Activated T-helper 1 cell treated with anti-CD3 and anti-CD28 coated beads, Interleukin-12 subunit alpha, Interleukin-12 subunit beta, Interleukin-2, Interleukin-4 antibody, amounts not matched to agents 30 ng/mL and 10 ng/mL and 1 ng/mL, durations not matched to agents 14 hours and 24 hours and 36 hours (primary cell): Measurements from ENCODE around the gene CST11. TPM values are rescaled to one million over a fixed set of nuclear protein-coding genes. Genes with fewer than 3 reads are reported as not detected.

ENCODE experiments used
- DNase-seq: peaks from one replicate; pipeline ENCODE4 v3.0.0; 2021; ENCODE audit warnings: low spot score
- H3K27ac Mint-ChIP-seq: one replicate; pipeline ENCODE4 v1.8.0; 2021; ENCODE audit warnings: mild to moderate bottlenecking, mixed read lengths
- H3K27me3 Mint-ChIP-seq: one replicate; pipeline ENCODE4 v1.8.0; 2022; ENCODE audit warnings: mild to moderate bottlenecking, moderate library complexity, mixed read lengths; ENCODE audit not compliant: insufficient read depth
- H3K36me3 Mint-ChIP-seq: one replicate; pipeline ENCODE4 v1.8.0; 2021; ENCODE audit warnings: low read depth, mixed read lengths
- H3K4me1 Mint-ChIP-seq: one replicate; pipeline ENCODE4 v1.8.0; 2021; ENCODE audit warnings: low read depth, mixed read lengths
- H3K4me3 Mint-ChIP-seq: one replicate; pipeline ENCODE4 v1.8.0; 2021; ENCODE audit warnings: mild to moderate bottlenecking, moderate library complexity, mixed read lengths
- H3K9me3 Mint-ChIP-seq: one replicate; pipeline ENCODE4 v1.8.0; 2021; ENCODE audit warnings: mixed read lengths
- intact Hi-C: fragments of 100-400 bp; cut with micrococcal nuclease; formaldehyde crosslinking; loops from one replicate; pipeline ENCODE4 v1.15.1; 2024
- total RNA-seq: library from RNA; stranded (reverse); gene quantifications from 2 replicates; pipeline ENCODE4 v1.2.3, GENCODE V29; 2022

Gene CST11
- not detected in 2 replicates for total RNA-seq

- Mint-ChIP-seq H3K9me3 (no peaks in the 10 kb centered on the region), H3K27ac (no peak within 1 kb of the TSS), H3K4me1 (peaks cover 25% of the 10 kb centered on the region), H3K36me3 (no peaks in the 10 kb centered on the region), H3K4me3 (no peak within 1 kb of the TSS), H3K27me3 (peaks cover 2% of the 10 kb centered on the region)
- DNase-seq: no peak
- intact Hi-C loops: no loop called here
These were observed at the start of gene CST11 for GRCh38 chr20:23452776-23453175. Gene CST11, minus strand, starts transcription at chr20:23452876. Its CDS starts 65 bp downstream, at chr20:23452811.

- Mint-ChIP-seq H3K27me3 (peaks cover 2% of the 10 kb centered on the region), H3K4me1 (peaks cover 5% of the 10 kb centered on the region), H3K4me3 (no peak overlapping the region), H3K36me3 (no peaks in the 10 kb centered on the region), H3K9me3 (no peaks in the 10 kb centered on the region), H3K27ac (no peak overlapping the region)
- intact Hi-C loops: no loop called here
- DNase-seq: no peak
These were observed 49.2 kb upstream of the CST11 start for GRCh38 chr20:23501926-23502325.

GRCh38 chr20:23497536-23497935 lies 44.9 kb upstream of the CST11 start:
- Mint-ChIP-seq H3K4me3 (no peak overlapping the region), H3K27me3 (peaks cover 2% of the 10 kb centered on the region), H3K27ac (no peak overlapping the region), H3K4me1 (peaks cover 5% of the 10 kb centered on the region), H3K9me3 (no peaks in the 10 kb centered on the region), H3K36me3 (no peaks in the 10 kb centered on the region)
- intact Hi-C loops: no loop called here
- DNase-seq: no peak

- no peak for DNase-seq
- Mint-ChIP-seq H3K36me3 (no peaks in the 10 kb centered on the region), H3K27me3 (peaks cover 2% of the 10 kb centered on the region), H3K9me3 (no peaks in the 10 kb centered on the region), H3K27ac (no peak overlapping the region), H3K4me1 (peaks cover 5% of the 10 kb centered on the region), H3K4me3 (no peak overlapping the region)
- intact Hi-C loops: no loop called here
These were observed 40.6 kb upstream of the CST11 start for GRCh38 chr20:23493172-23493772.

- intact Hi-C loops: no loop called here
- no peak for DNase-seq
- no peak overlapping the region for H3K27ac Mint-ChIP-seq
- no peak overlapping the region for H3K4me3 Mint-ChIP-seq
- H3K9me3 Mint-ChIP-seq: no peaks in the 10 kb centered on the region
- H3K4me1 Mint-ChIP-seq: no peaks in the 10 kb centered on the region
- no peaks in the 10 kb centered on the region for H3K36me3 Mint-ChIP-seq
- H3K27me3 Mint-ChIP-seq: no peaks in the 10 kb centered on the region
These were observed 39.6 kb upstream of the CST11 start for GRCh38 chr20:23492292-23492691.

- H3K9me3 Mint-ChIP-seq: no peaks in the 10 kb centered on the region
- H3K36me3 Mint-ChIP-seq: no peaks in the 10 kb centered on the region
- H3K4me1 Mint-ChIP-seq: no peaks in the 10 kb centered on the region
- H3K27me3 Mint-ChIP-seq: no peaks in the 10 kb centered on the region
- intact Hi-C loops: no loop called here
- H3K4me3 Mint-ChIP-seq: no peak within 1 kb of the TSS
- H3K27ac Mint-ChIP-seq: no peak within 1 kb of the TSS
- DNase-seq: no peak
These were observed 38.1 kb upstream of the CST11 start, which contains the start of gene CST8 for GRCh38 chr20:23490817-23491216. Gene CST8, plus strand, starts transcription at chr20:23491117. Its CDS starts 551 bp downstream, at chr20:23491668.

GRCh38 chr20:23488996-23489395 lies 36.3 kb upstream of the CST11 start:
- Mint-ChIP-seq H3K4me1 (no peaks in the 10 kb centered on the region), H3K27ac (no peak overlapping the region), H3K36me3 (no peaks in the 10 kb centered on the region), H3K4me3 (no peak overlapping the region), H3K27me3 (peaks cover 2% of the 10 kb centered on the region), H3K9me3 (no peaks in the 10 kb centered on the region)
- no peak for DNase-seq
- intact Hi-C loops: no loop called here

GRCh38 chr20:23488470-23488869 lies 35.8 kb upstream of the CST11 start:
- H3K27ac Mint-ChIP-seq: no peak overlapping the region
- H3K9me3 Mint-ChIP-seq: no peaks in the 10 kb centered on the region
- no peaks in the 10 kb centered on the region for H3K36me3 Mint-ChIP-seq
- peaks cover 2% of the 10 kb centered on the region for H3K27me3 Mint-ChIP-seq
- intact Hi-C loops: no loop called here
- H3K4me1 Mint-ChIP-seq: no peaks in the 10 kb centered on the region
- DNase-seq: no peak
- H3K4me3 Mint-ChIP-seq: no peak overlapping the region

- DNase-seq: no peak
- H3K36me3 Mint-ChIP-seq: no peaks in the 10 kb centered on the region
- intact Hi-C loops: no loop called here
- H3K27ac Mint-ChIP-seq: no peak overlapping the region
- no peaks in the 10 kb centered on the region for H3K4me1 Mint-ChIP-seq
- no peaks in the 10 kb centered on the region for H3K9me3 Mint-ChIP-seq
- no peak overlapping the region for H3K4me3 Mint-ChIP-seq
- H3K27me3 Mint-ChIP-seq: peaks cover 7% of the 10 kb centered on the region
These were observed 31.4 kb upstream of the CST11 start for GRCh38 chr20:23484081-23484480.

GRCh38 chr20:23482138-23482537 lies 29.5 kb upstream of the CST11 start:
- H3K4me3 Mint-ChIP-seq: no peak overlapping the region

GRCh38 chr20:23479043-23479442 lies 26.4 kb upstream of the CST11 start:
- no peak overlapping the region for H3K4me3 Mint-ChIP-seq
- H3K36me3 Mint-ChIP-seq: no peaks in the 10 kb centered on the region
- H3K9me3 Mint-ChIP-seq: no peaks in the 10 kb centered on the region
- intact Hi-C loops: no loop called here
- no peaks in the 10 kb centered on the region for H3K4me1 Mint-ChIP-seq
- H3K27me3 Mint-ChIP-seq: peaks cover 4% of the 10 kb centered on the region
- H3K27ac Mint-ChIP-seq: no peak overlapping the region
- no peak for DNase-seq

More at GRCh38 chr20:23482138-23482537, 29.5 kb upstream of the CST11 start:
- no peak for DNase-seq
- no peaks in the 10 kb centered on the region for H3K36me3 Mint-ChIP-seq
- no peaks in the 10 kb centered on the region for H3K9me3 Mint-ChIP-seq
- H3K27ac Mint-ChIP-seq: no peak overlapping the region
- intact Hi-C loops: no loop called here
- H3K27me3 Mint-ChIP-seq: peaks cover 7% of the 10 kb centered on the region
- H3K4me1 Mint-ChIP-seq: no peaks in the 10 kb centered on the region

GRCh38 chr20:23477223-23477622 lies 24.5 kb upstream of the CST11 start:
- intact Hi-C loops: no loop called here
- Mint-ChIP-seq H3K36me3 (no peaks in the 10 kb centered on the region), H3K4me1 (no peaks in the 10 kb centered on the region), H3K27me3 (peaks cover 10% of the 10 kb centered on the region), H3K27ac (no peak overlapping the region), H3K9me3 (no peaks in the 10 kb centered on the region), H3K4me3 (no peak overlapping the region)
- no peak for DNase-seq

- DNase-seq: no peak
- H3K27ac Mint-ChIP-seq: no peak overlapping the region
- H3K9me3 Mint-ChIP-seq: no peaks in the 10 kb centered on the region
These were observed 23.5 kb upstream of the CST11 start for GRCh38 chr20:23476015-23476754.

More at GRCh38 chr20:23476015-23476754, 23.5 kb upstream of the CST11 start:
- no peaks in the 10 kb centered on the region for H3K4me1 Mint-ChIP-seq
- H3K4me3 Mint-ChIP-seq: no peak overlapping the region
- peaks cover 8% of the 10 kb centered on the region for H3K27me3 Mint-ChIP-seq
- intact Hi-C loops: no loop called here
- H3K36me3 Mint-ChIP-seq: no peaks in the 10 kb centered on the region
